HEK293T (cell line): ENCODE results near the gene C1S.

ENCODE experiments used
- BHLHE40 ChIP-seq: fragments of 450-650 bp; IDR thresholded peaks from 2 replicates; pipeline ENCODE4 v1.6.1; 2016; ENCODE audit warnings: mild to moderate bottlenecking, moderate library complexity, borderline replicate concordance
- NFRKB ChIP-seq: fragments of 450-650 bp; IDR thresholded peaks from 2 replicates; pipeline ENCODE4 v1.6.1; 2016; ENCODE audit warnings: mild to moderate bottlenecking, moderate library complexity
- SUZ12 ChIP-seq: fragments of 450-650 bp; IDR thresholded peaks from 2 replicates; pipeline ENCODE4 v1.6.1; 2016; ENCODE audit warnings: mild to moderate bottlenecking
- TF ChIP-seq, protein P1 (sequence below): fragments of 450-650 bp; IDR thresholded peaks from 2 replicates; pipeline ENCODE4 v1.6.1; 2016

DNA sequence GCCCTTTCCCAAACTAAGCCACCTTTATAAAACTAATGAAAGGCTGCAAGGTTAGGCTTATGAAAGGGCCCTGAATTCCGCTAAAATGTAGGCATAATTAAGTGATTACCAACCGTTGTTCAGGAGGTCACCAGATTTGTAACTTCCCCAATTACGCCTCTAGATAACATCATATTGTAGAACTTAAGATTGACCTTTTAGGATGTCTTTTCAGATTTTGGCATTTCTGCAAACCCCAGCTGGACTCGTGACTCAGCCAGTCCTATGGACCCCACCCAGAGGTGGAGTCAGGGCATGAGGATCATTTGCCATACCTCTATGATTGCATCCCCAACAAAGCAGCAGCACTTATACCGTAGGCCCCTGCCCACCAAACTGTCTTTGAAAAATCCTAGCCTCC is 38.6 kb upstream of the C1S start:
- TF ChIP-seq, protein P1, sequence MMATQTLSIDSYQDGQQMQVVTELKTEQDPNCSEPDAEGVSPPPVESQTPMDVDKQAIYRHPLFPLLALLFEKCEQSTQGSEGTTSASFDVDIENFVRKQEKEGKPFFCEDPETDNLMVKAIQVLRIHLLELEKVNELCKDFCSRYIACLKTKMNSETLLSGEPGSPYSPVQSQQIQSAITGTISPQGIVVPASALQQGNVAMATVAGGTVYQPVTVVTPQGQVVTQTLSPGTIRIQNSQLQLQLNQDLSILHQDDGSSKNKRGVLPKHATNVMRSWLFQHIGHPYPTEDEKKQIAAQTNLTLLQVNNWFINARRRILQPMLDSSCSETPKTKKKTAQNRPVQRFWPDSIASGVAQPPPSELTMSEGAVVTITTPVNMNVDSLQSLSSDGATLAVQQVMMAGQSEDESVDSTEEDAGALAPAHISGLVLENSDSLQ = no peak
- TF ChIP-seq NFRKB (no peak), SUZ12 (no peak), BHLHE40 (no peak)
